HepG2 (cell line): ENCODE results near the gene SHCBP1L. TPM values are rescaled to one million over a fixed set of nuclear protein-coding genes. Genes with fewer than 3 reads are reported as not detected.

ENCODE experiments used
- ATAC-seq: fragments of 200-7000 bp; cut with Tn5 transposase; 3 replicates; pipeline ENCODE4 v1.9.1; 2020; ENCODE audit warnings: mild to moderate bottlenecking, moderate library complexity
- BruUV-seq: library from RNA; stranded (reverse); fragments of 400-500 nt; replicated peaks from 2 replicates; lab custom pipeline; 2021; lab: Mats Ljungman, UMichigan
- CTCF ChIA-PET: fragments of 300-600 bp; formaldehyde crosslinking; extraction: SDS; loops from one replicate; lab custom pipeline; 2021; ENCODE audit warnings: low total read pairs, inconsistent platforms, low intra/inter-chr PET ratio; lab: Yijun Ruan, JAX
- POLR2A ChIA-PET: fragments of 350-600 bp; sonication (Branson Sonifier 250); formaldehyde crosslinking; loops from one replicate; lab custom pipeline; 2020; ENCODE audit warnings: antibody characterized with exemption, inconsistent platforms; lab: Yijun Ruan, JAX
- DNase-seq: peaks from one replicate; pipeline ENCODE4 v3.0.0-alpha.2; 2015; ENCODE audit warnings: low spot score
- FAIRE-seq: peaks from 3 replicates; lab custom pipeline; 2011; peaks lifted over from hg19 to GRCh38; lab: Jason Lieb, UNC
- H2AFZ ChIP-seq: one replicate; pipeline ENCODE4 v1.6.1; 2011; ENCODE audit warnings: low read length, inconsistent platforms
- H3K27ac ChIP-seq: fragments of 300-600 bp; 3 replicates; pipeline ENCODE4 v1.8.0; 2011; ENCODE audit warnings: mixed run types, mild to moderate bottlenecking, mixed read lengths, low read length, inconsistent platforms; ENCODE audit not compliant: insufficient read depth; ENCODE audit errors: extremely low read length
- H3K27me3 ChIP-seq, 2 experiments: fragments of 200-600 bp in 1 of 2; 2 replicates in 1 of 2; 3 replicates in 1 of 2; pipeline versions ENCODE4 v1.6.0 to v1.8.0; 2011; ENCODE audit warnings: low read length in 2 of 2, mild to moderate bottlenecking in 2 of 2, moderate library complexity in 2 of 2, inconsistent platforms in 1 of 2; ENCODE audit not compliant: insufficient read depth in 2 of 2, control insufficient read depth in 1 of 2
- H3K36me3 ChIP-seq, 2 experiments: fragments of 200-600 bp in 1 of 2; replicated peaks in 1 of 2; 2 replicates in 1 of 2; 3 replicates in 1 of 2; pipeline versions ENCODE4 v1.5.1 to v1.8.0; 2011; ENCODE audit warnings: low read length in 2 of 2, inconsistent platforms in 1 of 2; ENCODE audit not compliant: insufficient read depth in 2 of 2, control insufficient read depth in 1 of 2
- H3K4me1 ChIP-seq: 2 replicates; pipeline ENCODE4 v1.5.1; 2012; ENCODE audit warnings: low read length, inconsistent platforms; ENCODE audit not compliant: insufficient read depth
- H3K4me2 ChIP-seq: 2 replicates; pipeline ENCODE4 v1.6.0; 2011; ENCODE audit warnings: low read depth, low read length, inconsistent platforms
- H3K4me3 ChIP-seq, 3 experiments: fragments of 200-600 bp in 1 of 3; sonication (generic), shearing (Covaris generic) in 1 of 3; replicated peaks in 1 of 3; 2 replicates each; pipeline ENCODE4 v1.5.1; 2011 to 2016; ENCODE audit warnings: low read length in 3 of 3, inconsistent platforms in 2 of 3, low read depth in 2 of 3, mild to moderate bottlenecking in 2 of 3, control low read depth in 1 of 3, mixed read lengths in 1 of 3; ENCODE audit not compliant: insufficient read depth in 1 of 3
- H3K79me2 ChIP-seq: one replicate; pipeline ENCODE4 v1.6.1; 2011; ENCODE audit warnings: low read length, inconsistent platforms; ENCODE audit not compliant: insufficient read depth
- H3K9ac ChIP-seq: 2 replicates; pipeline ENCODE4 v1.6.0; 2011; ENCODE audit warnings: mild to moderate bottlenecking, low read depth, low read length, inconsistent platforms; ENCODE audit not compliant: insufficient read depth
- H3K9me3 ChIP-seq: 2 replicates; pipeline ENCODE4 v1.5.1; 2012; ENCODE audit warnings: mild to moderate bottlenecking, low read length
- H4K20me1 ChIP-seq: 2 replicates; pipeline ENCODE4 v1.6.0; 2011; ENCODE audit warnings: inconsistent platforms, mild to moderate bottlenecking, low read length, moderate library complexity; ENCODE audit not compliant: insufficient read depth
- ARID5B ChIP-seq: IDR thresholded peaks from 2 replicates; pipeline ENCODE4 v1.4.0; 2020; ENCODE audit warnings: mild to moderate bottlenecking, missing genetic modification reagents
- ATF3 ChIP-seq: sonication (generic); formaldehyde crosslinking; IDR thresholded peaks from 2 replicates; pipeline ENCODE4 v1.4.0; 2020; ENCODE audit warnings: missing genetic modification reagents
- CREB3 ChIP-seq: sonication (generic); formaldehyde crosslinking; IDR thresholded peaks from 2 replicates; pipeline ENCODE4 v1.5.0; 2020; ENCODE audit warnings: missing genetic modification reagents
- IKZF1 ChIP-seq: fragments of 450-650 bp; IDR thresholded peaks from 2 replicates; pipeline ENCODE4 v1.7.1; 2016
- KDM5B ChIP-seq: sonication (generic); formaldehyde crosslinking; IDR thresholded peaks from 2 replicates; pipeline ENCODE4 v1.4.0; 2020; ENCODE audit warnings: missing genetic modification reagents, mild to moderate bottlenecking, borderline replicate concordance
- MAX ChIP-seq: IDR thresholded peaks from 2 replicates; pipeline ENCODE4 v1.6.1; 2012; ENCODE audit warnings: inconsistent platforms
- REXO4 ChIP-seq: sonication (generic); formaldehyde crosslinking; IDR thresholded peaks from 2 replicates; pipeline ENCODE4 v1.8.0; 2022; ENCODE audit warnings: missing genetic modification reagents, mild to moderate bottlenecking, borderline replicate concordance
- SRSF4 ChIP-seq: fragments of 200-400 bp; formaldehyde crosslinking; IDR thresholded peaks from one replicate; pipeline ENCODE4 v1.6.1; 2018; ENCODE audit warnings: mild to moderate bottlenecking, low read depth, low read length, moderate library complexity; ENCODE audit not compliant: poor library complexity, severe bottlenecking
- STAT5B ChIP-seq: sonication (generic); formaldehyde crosslinking; IDR thresholded peaks from 2 replicates; pipeline ENCODE4 v1.4.0; 2020; ENCODE audit warnings: missing genetic modification reagents
- TEAD3 ChIP-seq: optimal IDR thresholded peaks from 2 replicates; pipeline ENCODE3; 2016; ENCODE audit warnings: borderline replicate concordance
- ZFP36L1 ChIP-seq: sonication (generic); formaldehyde crosslinking; IDR thresholded peaks from 2 replicates; pipeline ENCODE4 v1.8.0; 2022; ENCODE audit warnings: mild to moderate bottlenecking, missing genetic modification reagents, moderate library complexity
- ZKSCAN1 ChIP-seq: fragments of 150-350 bp; IDR thresholded peaks from 2 replicates; pipeline ENCODE4 v1.6.1; 2014; ENCODE audit warnings: low read length
- ZNF589 ChIP-seq: sonication (generic); formaldehyde crosslinking; conservative IDR thresholded peaks from 2 replicates; pipeline ENCODE4 v1.8.0; 2022; ENCODE audit warnings: mild to moderate bottlenecking, moderate library complexity, missing genetic modification reagents
- ZNF737 ChIP-seq: sonication (generic); formaldehyde crosslinking; IDR thresholded peaks from 2 replicates; pipeline ENCODE4 v1.5.0; 2020; ENCODE audit warnings: missing genetic modification reagents, mild to moderate bottlenecking, borderline replicate concordance
- WGBS: methylation state at CpG from one replicate; pipeline ENCODE4 v1.1.6; 2017; ENCODE audit warnings: low lambda C conversion rate; 5-methylcytosine and 5-hydroxymethylcytosine counted together
- in situ Hi-C: cut with HindIII; loops from 2 replicates; pipeline ENCODE4 v1.10.0; 2017; ENCODE audit warnings: low pct_unique_long_range_greater_than_20kb; ENCODE audit not compliant: extremely low pct_ligation_motif_present
- intact Hi-C: fragments of 100-400 bp; cut with micrococcal nuclease; formaldehyde crosslinking; loops from one replicate; pipeline ENCODE4 v1.10.0; 2022; ENCODE audit not compliant: unreplicated experiment
- polyA plus RNA-seq, 8 experiments: library from polyadenylated mRNA; depleted of rRNA in 3 of 8; stranded (reverse) in 7 of 8; unstranded in 1 of 8; fragments of >200 nt; fragmentation: Illumina TruSeq in 4 of 8; extraction: Trizol in 4 of 8; gene quantifications; 2 replicates each; pipeline versions ENCODE4 v1.2.1 to v1.2.3, GENCODE V29; 2011 to 2016; ENCODE audit warnings: low read depth in 4 of 8, missing spikeins in 1 of 8, mixed read lengths in 1 of 8; ENCODE audit not compliant: insufficient read depth in 1 of 8
- total RNA-seq, 5 experiments: library from RNA; depleted of rRNA; stranded (reverse); fragments of >200 nt; fragmentation: Illumina TruSeq; extraction: Trizol; gene quantifications; 2 replicates each; pipeline ENCODE4 v1.2.3, GENCODE V29; 2016; ENCODE audit warnings: low read depth in 1 of 5

The SHCBP1L gene
- total and polyA plus RNA-seq, 2 of the 13 experiments (the other 11 are each of a cell fraction or from before 2014, with no cell fraction given): not detected

GRCh38 chr1:182925661-182926060 is 27.3 kb downstream of the SHCBP1L start:
- in situ Hi-C loops: no loop called here
- DNase-seq: no peak
- TF ChIP-seq ZKSCAN1 (no peak), IKZF1 (no peak), CREB3 (no peak), SRSF4 (no peak), ATF3 (no peak), ZFP36L1 (CRISPR knock-in tag) (no peak), ZNF737 (CRISPR knock-in tag) (no peak), ARID5B (no peak), STAT5B (CRISPR knock-in tag) (no peak), KDM5B (no peak), ZNF589 (CRISPR knock-in tag) (no peak), REXO4 (no peak), TEAD3 (CRISPR knock-in tag) (no peak), MAX (no peak)
- TF ChIP-seq, all 625 proteins: peak for 0
- Histone ChIP-seq H3K79me2 (no peaks in the 10 kb centered on the region), H3K9ac (no peak overlapping the region), H2AFZ (no peak overlapping the region), H3K4me1 (no peaks in the 10 kb centered on the region), H3K4me2 (no peak overlapping the region), H3K27me3 (no peaks in the 10 kb centered on the region), H3K9me3 (no peaks in the 10 kb centered on the region), H3K27ac (no peak overlapping the region), H3K4me3 (no peak overlapping the region), H3K36me3 (no peaks in the 10 kb centered on the region), H4K20me1 (no peaks in the 10 kb centered on the region)
- intact Hi-C loops: no loop called here
- CTCF ChIA-PET: no interaction called here
- ATAC-seq (no peak), FAIRE-seq (no peak)
- POLR2A ChIA-PET: no interaction called here
- BruUV-seq: no TSS peak
- 0% methylated on average over 1 of the region's 1 CpG for WGBS
